ENCODE data around the gene FHIT. TPM values are rescaled to one million over a fixed set of nuclear protein-coding genes. Genes with fewer than 3 reads are reported as not detected.

The FHIT gene
- total RNA-seq, 1 donor from 2014 or later, result 8.5 TPM

DNA sequence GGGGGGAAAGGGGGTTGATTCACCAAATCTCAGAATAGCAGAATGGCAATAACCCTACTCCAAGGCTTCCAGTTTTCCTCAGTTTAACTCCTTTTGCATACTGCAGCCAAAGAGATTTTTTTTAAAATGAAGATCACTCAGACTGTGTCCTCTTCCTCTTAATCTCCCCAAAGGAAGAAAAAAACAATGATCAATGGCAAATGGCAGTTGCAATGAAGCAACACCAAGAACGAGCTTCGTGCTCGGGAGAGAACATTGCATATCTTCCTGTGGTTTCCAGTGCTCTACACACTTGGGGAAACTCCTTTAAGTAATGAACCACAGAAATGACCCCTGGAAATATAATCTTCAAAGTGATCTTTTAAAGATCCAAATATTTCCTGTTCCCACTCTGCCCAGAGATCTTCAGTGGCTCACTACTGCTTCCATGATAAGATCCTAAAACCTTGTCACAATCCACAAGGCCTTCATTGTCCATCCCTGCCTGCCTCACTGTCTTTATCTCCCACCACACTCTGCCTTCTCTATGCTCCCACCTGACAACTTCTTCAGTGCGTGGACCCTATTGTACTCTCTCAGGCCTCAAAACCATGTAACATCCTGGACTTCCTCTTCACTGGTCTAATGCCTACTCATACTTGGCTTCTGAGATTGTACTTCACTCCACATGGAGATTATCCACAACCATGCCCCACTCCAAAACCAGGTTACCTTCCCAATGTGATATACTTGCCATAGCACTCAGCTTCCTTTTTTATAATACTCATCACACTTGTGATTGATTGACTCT lies 394.8 kb downstream of the FHIT start:
- DNase-seq (ENCODE audit: low spot score), result no peak

DNA sequence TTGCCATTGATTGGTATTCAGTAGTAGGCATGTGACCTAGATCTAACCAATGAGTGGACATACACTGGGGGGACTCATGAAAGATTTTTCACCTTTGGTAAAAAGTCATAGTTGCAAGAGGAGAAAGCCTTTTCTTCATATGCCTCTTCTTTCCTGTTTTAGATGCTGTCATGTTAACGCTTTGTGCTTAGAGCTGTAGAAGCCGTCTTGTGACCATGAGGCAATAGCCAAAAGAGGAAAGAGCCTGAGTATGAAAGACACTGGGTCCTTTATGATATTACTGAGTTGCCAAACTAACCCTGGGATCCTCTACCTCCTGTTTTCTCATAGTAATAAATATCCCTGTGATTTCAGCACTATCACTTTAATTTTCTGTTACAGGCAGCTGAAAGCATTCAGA lies 396.0 kb downstream of the FHIT start:
- DNase-seq (ENCODE audit: low spot score), result no peak

DNA sequence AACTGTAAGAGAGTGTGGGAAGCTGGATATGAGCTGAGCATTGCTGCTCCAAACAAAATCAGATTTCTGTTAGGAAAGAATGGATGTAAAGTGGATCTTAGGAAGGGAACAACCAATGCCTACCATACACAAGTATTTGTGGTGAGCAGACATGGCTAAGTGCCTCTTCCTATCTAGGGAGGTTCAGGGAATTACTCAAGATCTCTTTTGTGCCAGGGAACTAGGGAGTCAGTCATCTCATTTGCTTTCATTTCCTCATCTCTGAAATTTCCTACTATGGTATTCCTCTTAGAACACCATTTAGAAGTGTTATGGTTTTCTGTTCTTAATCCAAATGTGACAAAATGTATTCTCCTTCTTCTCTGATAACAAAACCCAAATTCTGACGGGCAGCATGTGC lies 396.5 kb downstream of the FHIT start:
- no peak for DNase-seq (ENCODE audit: low spot score)

DNA sequence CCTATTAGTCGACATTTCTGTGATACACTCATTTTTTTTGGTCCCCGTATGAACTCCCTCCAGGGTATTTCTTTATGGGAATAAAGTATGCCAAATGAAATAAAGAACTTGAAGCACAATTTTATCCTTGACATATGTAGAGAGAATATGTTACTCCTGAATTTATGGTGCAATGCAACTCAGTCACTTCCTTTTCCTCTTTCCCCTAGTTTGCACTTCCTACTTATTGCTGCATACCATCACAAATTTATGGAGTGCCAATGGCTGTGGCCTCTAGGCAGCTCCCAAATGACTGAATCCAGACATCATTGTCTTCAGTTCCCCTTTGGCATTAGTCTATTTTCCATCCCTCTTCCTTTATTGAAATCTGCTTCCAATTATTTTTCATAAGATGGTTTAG lies 403.5 kb downstream of the FHIT start:
- no peak for DNase-seq (ENCODE audit: low spot score)

DNA sequence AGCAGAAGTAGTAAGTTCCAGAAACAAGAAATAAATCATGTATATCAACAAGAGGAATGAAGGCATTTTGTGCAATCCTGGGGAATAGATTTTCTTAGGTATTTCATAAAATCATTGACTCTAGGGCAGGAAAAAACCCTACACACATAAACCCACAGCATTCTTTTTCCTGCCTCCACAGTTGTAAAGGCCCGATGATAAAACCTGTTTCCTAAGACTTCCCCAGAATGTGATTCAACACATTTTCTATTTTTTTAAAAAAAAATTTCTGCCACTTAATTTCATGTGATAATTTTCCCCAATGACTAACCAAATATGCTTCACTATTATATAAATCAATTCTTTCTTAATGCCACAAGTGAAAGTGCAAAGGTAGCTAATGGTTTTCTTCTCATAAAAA lies 407.0 kb downstream of the FHIT start:
- DNase-seq (ENCODE audit: low spot score), result no peak

DNA sequence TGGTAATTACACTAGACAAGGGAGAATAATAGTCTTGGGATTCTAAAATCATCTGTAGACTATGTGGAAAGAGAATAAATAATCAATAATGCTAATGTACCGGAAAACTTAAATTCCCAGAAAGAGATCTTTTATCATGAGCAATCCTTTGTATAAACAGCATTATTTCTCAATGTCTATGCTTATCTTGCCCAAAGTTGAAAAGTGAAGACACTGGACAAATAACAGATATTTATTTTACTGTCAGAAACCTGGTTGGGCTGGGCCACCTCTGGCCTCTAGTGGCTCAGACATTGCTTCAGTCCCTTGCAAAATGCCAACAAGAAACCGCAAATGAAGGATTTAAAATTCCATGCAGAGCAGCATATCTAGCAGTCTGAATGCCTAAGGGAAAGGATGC lies 409.9 kb downstream of the FHIT start:
- DNase-seq (ENCODE audit: low spot score), result no peak

DNA sequence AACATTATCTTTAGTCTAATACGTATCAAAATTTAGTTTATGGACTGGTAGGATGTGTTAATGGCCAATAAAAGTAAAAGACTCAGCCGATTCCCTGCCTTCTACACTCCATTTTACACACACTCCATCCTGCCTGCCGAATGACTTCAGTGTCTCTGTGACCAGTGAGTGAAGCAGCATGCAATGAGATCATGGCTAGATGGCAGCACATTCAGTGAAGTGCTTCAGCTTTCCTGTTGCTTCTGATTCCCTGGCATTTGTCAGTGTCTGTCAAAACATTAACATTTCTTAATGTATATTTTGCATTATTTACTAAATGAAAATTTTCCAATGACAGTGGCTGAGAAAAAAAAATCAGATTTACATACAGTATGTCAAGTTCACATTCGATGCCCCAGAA lies 412.0 kb downstream of the FHIT start:
- DNase-seq (ENCODE audit: low spot score), result no peak

DNA sequence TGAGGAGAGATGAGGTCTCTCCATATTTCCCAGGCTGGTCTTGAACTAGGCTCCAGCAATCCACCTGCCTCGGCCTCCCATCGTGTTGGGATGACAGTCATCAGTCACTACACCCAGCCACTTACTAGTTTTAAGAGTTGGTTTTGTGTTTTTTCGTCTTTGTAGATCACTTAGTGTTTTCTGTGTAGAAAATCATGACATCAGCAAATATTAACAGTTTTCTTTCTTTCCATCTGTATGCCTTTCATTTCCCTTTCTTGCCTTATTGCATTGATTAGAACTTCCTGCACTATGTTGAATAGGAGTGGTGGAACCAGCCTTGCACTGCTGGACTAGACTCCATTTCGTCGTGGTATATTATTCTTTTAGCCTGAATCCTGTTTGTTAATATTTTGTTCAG lies 415.5 kb downstream of the FHIT start:
- no peak for DNase-seq (ENCODE audit: low spot score)

DNA sequence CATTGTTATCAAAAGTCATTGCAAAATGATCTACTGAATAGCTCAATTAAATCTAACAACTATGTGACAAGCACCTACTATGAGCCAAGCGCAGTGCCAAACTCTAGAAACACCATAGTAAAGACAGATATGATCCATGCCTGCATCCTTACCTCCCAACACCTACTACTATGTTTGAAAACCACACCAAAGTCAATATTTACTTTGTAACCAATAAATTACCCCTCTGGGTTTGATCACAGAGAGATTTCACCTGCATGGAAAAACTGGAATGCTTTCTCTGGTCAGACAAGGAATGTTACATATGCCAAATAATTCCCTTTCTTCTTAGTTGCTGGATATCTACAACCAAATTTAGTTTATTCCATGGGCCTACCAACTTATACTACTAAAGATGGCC lies 422.2 kb downstream of the FHIT start:
- no peak for DNase-seq (ENCODE audit: low spot score)

DNA sequence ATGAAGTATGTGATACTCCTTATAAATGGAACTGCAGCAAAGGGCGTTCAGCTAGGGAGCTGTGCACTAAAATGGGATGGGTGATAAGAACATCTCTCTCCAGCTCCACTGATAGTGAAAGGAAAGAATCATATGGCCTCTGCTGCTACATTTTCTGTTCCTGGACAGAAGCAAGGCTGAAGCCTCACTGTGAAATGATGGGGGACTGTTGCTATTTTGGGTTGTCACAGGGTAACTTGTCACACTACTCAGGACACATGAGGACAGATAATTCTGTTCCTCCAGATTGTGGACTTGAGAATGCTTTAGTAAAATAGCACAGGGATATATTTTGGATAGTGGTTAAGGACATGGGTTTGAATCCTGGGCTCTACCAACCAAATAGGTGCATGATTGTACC lies 423.6 kb downstream of the FHIT start:
- no peak for DNase-seq (ENCODE audit: low spot score)

DNA sequence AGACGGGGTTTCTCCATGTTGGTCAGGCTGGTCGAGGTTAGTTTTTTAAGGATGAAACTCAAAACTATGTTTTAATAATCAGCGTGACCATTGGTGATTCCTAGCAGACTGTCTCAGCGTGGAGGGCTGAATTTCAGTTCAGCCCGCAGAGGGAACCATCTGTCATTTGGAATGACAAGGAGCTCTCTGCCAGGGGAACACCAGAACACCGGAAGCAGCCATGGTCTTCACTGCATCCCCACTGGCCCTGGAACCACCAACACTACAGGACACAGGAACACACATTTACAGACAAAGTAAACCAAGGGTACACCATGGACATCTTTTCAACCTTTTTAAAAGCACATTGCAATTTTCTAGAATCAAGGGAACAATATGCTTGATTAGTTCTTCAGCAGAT lies 424.7 kb downstream of the FHIT start:
- DNase-seq (ENCODE audit: low spot score), result no peak

DNA sequence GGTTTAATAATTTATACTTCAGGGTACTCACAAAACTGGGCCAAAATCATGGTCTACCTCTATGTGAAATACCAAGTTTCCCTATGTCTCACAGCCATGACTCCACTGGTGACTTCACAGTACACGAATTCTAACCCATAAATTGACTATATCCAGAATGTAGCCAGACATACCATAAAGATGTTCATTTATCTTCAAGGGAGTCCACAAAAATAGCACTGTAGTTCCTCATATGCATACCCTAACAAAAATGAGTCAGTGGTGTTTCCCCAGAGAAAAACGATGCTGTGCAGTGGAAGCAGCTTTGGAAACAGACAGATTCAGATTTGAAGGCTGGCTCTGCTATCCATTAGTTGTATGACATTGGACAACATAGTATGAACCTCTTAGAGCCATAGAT lies 438.8 kb downstream of the FHIT start:
- no peak for DNase-seq (ENCODE audit: low spot score)

DNA sequence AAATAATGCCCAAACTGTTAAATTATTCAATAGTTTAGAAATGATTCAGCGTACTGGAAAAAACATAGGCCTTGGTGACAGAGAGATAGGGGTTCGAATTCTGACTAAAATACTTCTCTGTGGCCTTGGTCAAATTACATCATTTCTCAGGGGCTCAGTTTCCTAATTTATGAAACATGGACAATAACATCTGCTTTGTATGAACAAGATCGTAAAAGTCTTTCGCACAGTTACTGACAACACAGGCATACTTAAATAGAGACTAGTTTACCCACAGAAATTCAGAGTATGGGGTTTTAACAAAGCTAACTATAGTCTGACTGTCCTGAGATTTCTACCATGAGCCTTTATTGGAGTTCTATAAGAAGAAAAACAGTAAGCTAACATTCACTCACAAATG lies 440.4 kb downstream of the FHIT start:
- no peak for DNase-seq (ENCODE audit: low spot score)

DNA sequence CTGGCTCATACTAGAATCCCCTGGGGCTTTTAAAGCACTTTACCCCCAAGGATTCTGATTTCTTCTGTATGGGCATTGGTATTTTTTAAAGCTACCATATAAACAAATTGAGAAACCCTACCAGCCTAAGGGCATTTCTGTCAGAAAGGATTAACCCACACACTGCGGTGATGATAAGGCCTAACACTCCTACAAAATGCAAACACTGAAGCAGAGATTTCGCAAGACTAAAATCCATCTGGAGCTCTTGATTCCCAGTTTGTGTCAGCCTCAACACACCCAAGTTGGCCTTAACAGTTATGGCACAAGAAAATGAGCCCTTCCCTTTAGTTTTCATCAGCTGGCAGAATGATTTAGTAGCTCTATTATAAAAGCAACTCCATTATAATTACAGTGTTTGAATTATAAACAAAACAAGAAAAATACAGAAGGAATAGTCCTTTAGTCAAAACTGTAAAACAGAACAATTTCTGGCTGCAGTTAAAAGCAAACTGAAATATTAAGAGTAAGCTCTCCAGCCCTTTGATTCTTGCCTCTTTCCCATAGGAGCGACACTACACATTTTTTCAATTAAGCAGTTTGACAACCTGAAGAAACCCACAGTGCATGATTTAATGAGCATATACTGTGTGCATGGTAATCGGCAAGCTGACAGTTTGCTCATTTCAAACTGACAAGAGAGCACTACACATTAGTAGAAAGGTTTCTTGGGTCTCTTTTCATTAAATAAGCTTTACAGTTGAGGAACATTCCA lies 441.2 kb downstream of the FHIT start:
- DNase-seq (ENCODE audit: low spot score), result no peak

DNA sequence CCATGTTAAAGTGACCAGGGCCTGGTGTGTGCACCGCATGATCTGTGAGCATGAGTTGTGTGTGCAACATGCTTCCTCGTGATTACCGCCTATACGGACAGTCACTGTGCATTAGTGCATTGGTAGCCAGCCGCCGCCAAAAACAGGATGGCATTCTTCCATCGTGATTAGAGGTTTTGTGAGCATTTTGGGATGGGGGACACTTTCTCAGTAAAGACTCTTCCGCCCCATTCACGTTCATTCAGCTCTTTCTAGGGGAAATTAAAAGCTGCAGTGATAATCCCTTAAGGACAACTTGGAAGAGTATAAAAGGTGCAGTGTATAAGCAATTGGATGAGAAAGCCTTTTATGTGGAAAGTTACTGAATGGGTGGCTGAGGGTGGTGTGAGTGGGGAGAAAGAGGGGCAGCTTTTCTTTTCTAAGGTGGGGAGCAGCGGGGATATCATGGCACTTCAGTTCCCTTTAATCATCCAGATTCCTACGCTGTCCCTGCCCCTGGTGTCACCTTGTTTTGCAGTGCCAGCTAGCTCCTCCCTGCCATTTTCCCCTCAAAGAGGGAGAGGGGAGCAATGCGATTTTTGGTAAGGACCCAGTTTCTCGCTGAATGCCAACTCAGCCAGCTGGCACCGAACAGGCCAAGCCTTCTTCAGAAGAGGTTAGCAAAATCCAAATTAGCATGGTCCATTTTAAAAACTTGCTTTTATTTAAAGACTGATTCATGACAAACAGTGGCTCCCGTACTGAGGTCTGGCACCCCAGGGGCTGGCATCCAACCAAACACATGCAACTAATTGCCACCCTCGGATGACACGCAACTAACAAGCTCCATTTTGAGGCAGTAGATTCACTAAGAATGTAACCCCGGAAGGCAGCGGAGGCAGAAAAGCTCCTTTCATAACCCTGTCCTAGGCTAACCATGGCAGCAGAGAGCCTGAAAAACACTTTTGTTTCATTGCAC lies 447.8 kb downstream of the FHIT start:
- DNase-seq (ENCODE audit: low spot score), result no peak

DNA sequence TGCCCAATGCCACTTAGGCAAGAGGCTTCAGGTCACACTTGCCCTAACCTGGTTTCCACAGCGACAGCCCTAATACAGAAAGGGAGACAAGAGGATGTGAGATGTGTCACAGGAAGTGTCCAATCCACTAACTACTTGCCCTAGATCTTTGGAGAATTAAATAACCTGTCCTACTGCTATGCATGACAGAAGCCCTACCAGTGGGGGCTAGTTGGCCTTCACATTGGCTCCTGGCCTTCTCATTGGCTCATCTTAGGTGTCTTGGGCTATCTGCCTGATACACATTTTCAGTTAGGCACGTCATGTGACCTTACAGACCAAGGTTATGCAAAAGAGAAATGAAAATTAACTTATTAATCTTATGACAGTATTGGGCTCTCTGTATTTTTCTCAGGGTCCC lies 449.9 kb downstream of the FHIT start:
- no peak for DNase-seq (ENCODE audit: low spot score)

DNA sequence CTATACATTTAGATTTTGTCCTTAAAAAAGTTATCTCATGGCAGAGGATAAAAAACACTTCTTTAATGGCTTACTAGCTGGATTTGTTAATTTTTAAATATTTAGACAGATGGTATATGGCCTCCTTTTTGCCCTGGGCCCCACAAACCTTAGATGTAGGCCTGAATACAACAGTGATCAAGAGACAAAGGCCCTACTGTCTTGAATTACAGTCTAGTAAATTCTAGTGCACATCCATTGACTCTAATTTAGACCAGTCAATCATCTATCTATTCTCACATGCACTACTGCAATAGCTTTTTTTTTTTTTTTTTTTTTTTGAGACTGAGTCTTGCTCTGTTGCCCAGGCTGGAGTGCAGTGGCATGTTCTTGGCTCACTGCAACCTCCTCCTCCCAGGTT lies 452.8 kb downstream of the FHIT start:
- DNase-seq (ENCODE audit: low spot score), result no peak

DNA sequence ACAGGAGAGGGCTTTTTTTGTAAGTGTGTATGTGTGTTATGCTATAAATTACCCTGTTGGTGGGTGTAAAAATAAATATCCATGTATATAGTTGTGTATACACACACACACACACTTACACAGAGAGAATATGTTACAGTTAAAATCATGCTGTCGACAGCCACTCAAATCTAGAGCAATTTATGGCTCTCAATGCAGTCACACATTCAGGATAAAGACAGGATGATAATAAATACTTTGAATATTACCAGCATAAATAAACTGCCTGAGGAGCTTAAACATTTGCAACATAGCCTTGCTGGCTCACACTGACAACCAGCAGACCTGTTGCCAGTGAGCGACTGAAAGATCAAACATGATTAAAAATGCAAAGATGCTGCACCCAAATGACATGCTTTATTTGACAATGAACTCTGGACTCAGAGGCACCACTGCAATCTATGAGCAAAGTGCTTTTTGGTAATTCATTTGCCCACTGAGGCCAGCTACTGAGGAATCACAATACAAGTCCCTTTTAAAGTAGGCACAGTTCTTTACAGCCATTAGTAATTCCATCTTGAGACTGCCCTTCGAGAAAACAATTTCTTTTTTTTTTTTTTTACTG lies 458.9 kb downstream of the FHIT start:
- no peak for DNase-seq (ENCODE audit: low spot score)

DNA sequence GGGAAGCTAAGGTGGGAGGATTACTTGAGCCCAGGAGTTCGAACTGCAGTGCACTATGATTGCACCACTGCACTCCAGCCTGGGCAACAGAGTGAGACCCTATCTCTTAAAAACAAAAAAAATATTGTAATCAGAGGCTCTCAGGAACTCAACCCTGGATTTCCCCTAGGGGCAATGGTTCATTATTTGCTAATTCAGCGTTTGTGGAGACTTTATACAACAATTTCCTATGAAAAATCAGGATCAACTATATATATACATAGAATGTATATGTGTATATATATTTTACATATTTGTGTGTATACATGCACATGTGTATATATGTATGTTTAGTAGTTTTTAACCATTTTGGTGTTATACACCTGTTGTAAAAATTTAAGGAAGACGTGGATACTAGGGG lies 463.1 kb downstream of the FHIT start:
- no peak for DNase-seq (ENCODE audit: low spot score)

DNA sequence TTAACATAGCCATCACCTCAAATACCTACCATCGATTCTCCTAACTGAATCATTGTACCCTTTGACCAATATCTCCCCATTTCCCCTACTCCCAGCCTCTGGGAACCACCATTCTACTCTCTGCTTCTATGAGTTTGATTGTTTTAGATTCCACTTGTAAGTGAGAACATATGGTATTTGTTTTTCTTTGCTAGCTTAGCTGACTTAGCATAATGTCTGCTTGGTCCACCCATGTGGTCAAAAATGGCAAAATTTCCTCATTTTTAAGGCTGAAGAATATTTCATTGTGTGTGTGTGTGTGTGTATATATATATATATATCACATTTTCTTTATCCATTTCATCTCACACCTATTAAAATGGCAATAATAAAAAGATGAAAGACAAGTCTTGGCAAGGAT lies 469.3 kb downstream of the FHIT start:
- DNase-seq (ENCODE audit: low spot score), result no peak

DNA sequence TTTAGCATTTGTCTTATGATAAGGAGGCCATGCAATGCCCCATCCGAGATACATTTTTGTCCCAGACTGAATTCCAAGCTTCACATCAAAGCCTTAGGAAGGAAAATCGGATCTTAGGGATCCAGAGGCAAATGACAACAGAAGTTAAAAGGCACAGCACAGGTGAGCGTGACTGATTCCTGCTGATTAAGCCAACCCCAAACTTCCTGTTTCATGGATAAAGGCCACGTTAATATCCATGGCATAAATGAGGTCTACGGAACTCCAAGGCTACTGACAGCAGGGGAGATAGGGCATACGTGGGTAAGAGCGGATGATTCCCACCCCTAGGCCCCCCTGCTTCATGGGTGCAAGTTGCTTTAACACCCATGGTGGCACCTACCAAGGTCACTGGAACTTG lies 471.6 kb downstream of the FHIT start:
- DNase-seq (ENCODE audit: low spot score), result no peak

Data from mesenteric fat pad (tissue), 1 donor.